Muscle of back (tissue), 11 donors: ENCODE measurements around the gene AHCY. TPM values are rescaled to one million over a fixed set of nuclear protein-coding genes. Genes with fewer than 3 reads are reported as not detected.
A peak's percentile ranks its signal among the peaks of the same experiment; 100 is the strongest.
"Not testable (repeated sequence)": the region's sequence is repeated elsewhere in the genome, so short reads cannot be mapped to it uniquely, and the experiment has no call there.

Experiments used
- DNase-seq, 3 donors: peaks; one replicate each; pipeline versions ENCODE4 v3.0.0 to v3.0.0-alpha.2; 2013
- polyA plus RNA-seq, 10 donors: library from polyadenylated mRNA; unstranded; fragments of 120-200 nt; gene quantifications; one replicate each; pipeline ENCODE4 v1.2.1, GENCODE V29; 2013; ENCODE audit not compliant: insufficient read length in 10 of 10

The AHCY gene
- polyA plus RNA-seq, 10 donors, result 126 to 214 (median 196) TPM

- no peak for DNase-seq
These were observed 2.8 kb downstream of the AHCY start for GRCh38 chr20:34300256-34300806.

- no peak for DNase-seq
These were observed 3.4 kb downstream of the AHCY start for GRCh38 chr20:34299556-34300255.

- not testable (repeated sequence) for DNase-seq
These were observed 4.8 kb downstream of the AHCY start for GRCh38 chr20:34298294-34298784.

GRCh38 chr20:34296468-34296867 lies 6.7 kb downstream of the AHCY start:
- no peak for DNase-seq

DNA sequence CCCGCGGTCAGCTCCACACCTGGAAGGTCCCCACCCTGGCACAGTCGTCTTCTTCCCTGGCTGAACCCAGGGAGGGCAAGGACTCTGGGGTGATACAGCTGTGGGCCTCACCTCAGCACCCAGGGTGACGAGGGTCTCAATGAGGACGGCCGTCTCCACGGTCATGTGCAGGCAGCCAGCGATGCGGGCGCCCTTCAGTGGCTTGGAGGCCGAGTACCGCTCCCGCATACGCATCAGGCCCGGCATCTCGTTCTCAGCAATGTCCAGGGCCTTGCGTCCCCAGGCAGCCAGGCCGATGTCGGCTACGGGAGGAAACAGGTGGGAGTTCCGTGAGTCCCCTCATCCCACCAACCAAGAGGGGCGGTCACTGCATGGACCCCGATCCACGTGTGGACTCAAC lies 7.9 kb downstream of the AHCY start:
- no peak for DNase-seq

DNA sequence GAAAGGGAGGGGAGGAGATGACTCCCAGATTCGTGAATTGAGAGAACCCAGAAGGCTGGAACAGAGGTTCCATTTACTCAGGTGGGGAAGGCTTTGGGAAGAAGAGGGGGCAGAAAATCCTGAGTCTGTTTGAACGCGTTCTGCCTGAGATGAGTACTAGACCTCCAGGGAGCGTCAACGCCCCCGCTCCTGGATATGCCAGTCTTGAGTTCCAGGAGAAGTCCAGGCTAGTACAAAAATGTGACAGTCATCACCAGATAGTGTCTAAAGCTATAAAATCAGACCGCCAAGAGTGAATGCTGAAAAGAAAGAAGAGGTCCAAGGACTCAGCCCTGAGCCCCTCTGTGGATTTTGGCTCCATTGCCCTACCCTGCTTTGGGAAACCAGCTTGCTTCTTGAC lies 8.6 kb downstream of the AHCY start:
- DNase-seq, result no peak

DNA sequence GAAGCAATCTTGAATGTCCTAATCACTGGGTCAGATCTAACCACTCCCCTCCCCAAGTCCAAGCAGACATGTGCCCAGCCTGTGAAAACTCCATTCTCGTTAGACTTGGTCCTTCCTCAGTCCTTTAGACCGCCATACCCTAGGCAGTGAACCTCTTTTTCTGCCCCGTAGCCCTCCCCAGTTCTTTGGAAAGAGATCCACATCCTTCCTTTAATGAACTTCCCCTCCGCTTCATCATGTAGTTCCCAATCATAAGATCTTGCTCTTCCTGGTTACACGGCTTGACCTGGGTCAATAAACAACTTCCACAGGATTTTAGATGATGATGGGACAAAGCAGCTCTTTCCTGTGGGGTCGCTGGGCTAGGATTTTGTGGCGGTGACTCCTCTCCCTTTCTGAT lies 9.6 kb downstream of the AHCY start:
- DNase-seq, result no peak

GRCh38 chr20:34293119-34293518 lies 10.0 kb downstream of the AHCY start:
- DNase-seq, result no peak

DNA sequence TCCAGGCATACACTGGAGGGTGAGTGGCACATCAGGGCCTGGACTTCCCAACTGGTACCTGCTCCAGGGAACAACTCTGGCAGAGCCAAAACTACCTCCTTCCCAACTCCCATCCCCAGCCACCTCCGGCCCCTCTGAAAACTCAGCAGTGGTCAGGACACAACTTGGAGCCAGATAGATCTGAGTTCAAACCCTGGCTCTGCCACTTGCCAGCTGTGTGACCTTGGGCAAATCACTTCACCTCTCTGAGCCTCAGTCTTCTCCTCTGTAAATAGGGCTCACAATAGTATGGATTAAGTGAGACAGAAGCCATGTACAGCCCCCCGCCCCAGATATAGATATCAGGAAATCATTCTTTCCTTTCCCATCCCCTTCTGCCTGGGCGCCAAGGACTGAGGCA lies 10.7 kb downstream of the AHCY start:
- no peak for DNase-seq

DNA sequence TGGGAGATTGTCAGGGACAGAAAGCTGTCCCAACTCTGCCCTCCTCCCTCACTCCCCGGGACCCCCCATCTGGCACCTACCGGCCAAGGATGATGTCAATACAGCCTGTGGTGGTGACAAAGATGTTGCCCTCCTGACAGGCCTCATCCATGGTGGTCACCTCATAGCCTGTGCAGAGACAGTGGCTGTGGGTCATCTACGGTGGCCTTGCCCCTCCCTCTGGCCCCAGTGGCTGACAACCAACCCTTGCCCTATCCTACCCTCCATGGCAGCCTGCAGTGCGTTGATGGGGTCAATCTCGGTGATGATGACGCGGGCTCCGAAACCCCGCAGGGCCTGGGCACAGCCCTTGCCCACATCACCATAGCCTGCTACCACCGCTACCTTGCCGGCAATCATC lies 12.7 kb downstream of the AHCY start:
- DNase-seq, result no peak

DNA sequence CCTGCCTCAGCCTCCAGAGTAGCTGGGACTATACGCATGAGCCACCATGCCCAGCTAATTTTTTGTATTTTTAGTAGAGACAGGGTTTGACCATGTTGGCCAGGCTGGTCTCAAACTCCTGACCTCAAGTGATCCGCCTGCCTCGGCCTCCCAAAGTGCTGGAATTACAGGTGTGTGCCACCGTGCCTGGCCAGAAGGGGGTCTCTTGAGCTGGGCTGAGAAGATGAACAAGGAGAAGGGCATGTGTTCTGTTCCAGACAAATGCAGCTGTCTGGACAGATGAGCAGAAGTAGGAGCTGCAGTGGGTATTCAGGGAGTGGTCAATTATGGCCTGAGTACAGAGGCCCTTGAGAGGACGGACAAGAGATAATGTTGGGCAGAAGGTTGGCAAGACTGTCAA lies 15.7 kb downstream of the AHCY start:
- not testable (repeated sequence) for DNase-seq

- DNase-seq, result no peak
These were observed 17.7 kb downstream of the AHCY start for GRCh38 chr20:34285450-34285849.

- DNase-seq, result no peak
These were observed 19.3 kb downstream of the AHCY start for GRCh38 chr20:34283844-34284243.

DNA sequence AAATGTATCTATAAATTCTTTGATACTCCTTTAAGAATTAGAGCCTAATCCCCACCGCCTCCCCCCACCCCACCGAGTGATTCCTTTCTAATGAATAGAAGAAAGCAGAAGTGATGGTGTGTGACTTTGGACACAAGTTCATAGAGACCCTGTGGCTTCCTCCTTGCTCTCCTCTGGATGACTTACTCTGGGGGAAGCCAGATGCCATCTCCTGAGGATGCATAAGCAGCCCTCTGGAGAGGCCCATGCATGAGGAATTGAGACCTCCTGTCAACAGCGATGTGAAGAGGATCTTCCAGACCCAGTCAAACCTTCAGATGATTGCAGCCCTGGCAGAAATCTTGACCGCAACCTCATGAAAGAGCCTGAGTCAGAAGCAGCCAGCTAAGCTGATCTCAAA lies 21.1 kb downstream of the AHCY start:
- DNase-seq, result no peak

DNA sequence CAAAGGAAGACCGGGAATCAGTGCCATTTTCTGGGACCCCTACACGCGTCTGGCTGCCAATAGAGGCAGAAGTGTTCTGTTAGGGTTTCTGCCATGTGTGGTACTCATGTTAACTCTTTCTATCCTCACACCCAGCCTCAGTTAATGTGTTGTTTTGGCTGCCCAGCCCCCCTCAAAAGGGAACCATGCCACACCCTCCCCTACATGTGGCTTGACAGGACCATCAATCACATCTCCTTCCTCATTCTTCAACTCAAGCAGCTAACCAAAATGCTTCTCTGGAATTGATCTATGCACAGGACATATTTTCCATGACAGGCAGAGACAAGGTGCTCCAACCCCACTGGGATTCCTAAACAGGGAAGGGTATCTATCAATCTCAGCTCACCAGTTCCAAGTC lies 22.0 kb downstream of the AHCY start:
- DNase-seq, result no peak

GRCh38 chr20:34274694-34275093 lies 28.5 kb downstream of the AHCY start:
- no peak for DNase-seq

- peak in 1 of 3 donors; percentile 41 for DNase-seq
These were observed 31.2 kb downstream of the AHCY start for GRCh38 chr20:34271956-34272355.

- DNase-seq, result no peak
These were observed 33.0 kb downstream of the AHCY start for GRCh38 chr20:34269996-34270627.

DNA sequence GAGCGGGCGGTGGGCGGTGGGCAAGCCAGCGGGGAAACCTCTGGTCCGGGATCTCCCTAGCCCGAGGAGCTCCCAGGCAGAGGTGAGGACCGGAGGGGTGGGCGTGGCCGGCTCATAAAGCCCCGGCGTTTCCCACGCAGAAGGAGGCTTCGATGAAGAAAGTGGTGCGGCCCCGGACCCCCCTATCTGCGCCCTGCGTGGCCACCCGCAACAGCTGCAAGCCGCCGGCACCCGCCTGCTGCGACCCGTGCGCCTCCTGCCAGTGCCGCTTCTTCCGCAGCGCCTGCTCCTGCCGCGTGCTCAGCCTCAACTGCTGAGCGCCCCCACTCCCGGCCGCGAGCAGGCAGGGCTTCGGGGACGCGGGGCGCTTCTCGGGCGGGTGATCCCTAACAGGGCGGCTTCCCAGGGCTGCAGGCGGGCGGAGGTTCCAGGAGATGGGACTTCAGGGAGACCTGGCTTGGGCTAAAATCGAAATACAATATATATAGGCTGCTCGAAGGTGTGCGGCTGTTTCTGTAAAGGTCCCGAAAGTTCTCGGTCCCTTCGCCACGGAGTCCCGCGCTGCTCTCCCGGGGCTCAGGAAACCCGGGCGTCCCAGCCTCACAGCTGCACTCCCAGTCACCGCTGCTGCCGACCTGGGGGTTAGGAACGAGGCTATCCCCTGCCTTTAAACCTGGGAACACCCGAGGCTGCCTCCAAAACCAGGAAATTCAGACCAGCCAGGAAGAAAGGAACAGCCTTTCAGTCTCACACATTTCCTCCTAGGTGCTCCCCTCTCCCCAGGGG lies 34.1 kb downstream of the AHCY start:
- peak; percentile 12 to 63 (median 18) for DNase-seq

- no peak for DNase-seq
These were observed 35.0 kb downstream of the AHCY start for GRCh38 chr20:34268145-34268544.

- no peak for DNase-seq
These were observed 39.0 kb downstream of the AHCY start for GRCh38 chr20:34264141-34264540.

DNA sequence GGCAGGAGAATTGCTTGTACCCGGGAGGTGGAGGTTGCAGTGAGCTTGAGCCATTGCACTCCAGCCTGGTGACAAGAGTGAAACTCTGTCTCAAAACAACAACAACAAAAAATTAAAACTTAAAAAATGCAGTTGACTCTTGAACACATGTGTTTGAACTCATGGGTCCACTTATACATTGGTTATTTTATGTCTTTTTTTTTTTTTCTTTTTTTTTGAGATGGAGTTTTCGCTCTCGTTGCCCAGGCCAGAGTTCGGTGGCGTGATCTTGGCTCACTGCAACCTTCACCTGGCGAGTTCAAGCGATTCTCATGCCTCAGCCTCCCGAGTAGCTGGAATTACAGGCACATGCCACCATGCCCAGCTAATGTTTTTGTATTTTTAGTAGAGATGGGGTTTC lies 39.7 kb downstream of the AHCY start:
- not testable (repeated sequence) for DNase-seq
